Activated CD4-positive, alpha-beta T cell treated with anti-CD3 and anti-CD28 coated beads, Interleukin-2, amount 10 ng/mL, durations not matched to agents 7 days and 5 days (primary cell): ENCODE data around the gene ECSIT. TPM values are rescaled to one million over a fixed set of nuclear protein-coding genes. Genes with fewer than 3 reads are reported as not detected.
A peak's percentile ranks its signal among the peaks of the same experiment; 100 is the strongest.

ENCODE experiments used
- CTCF ChIA-PET: fragments of 350-600 bp; sonication (Branson Sonifier 250); formaldehyde crosslinking; loops from one replicate; lab custom pipeline; 2021; ENCODE audit warnings: antibody characterized with exemption; lab: Charles Lee
- POLR2A ChIA-PET: fragments of 350-600 bp; sonication (Branson Sonifier 250); formaldehyde crosslinking; loops from one replicate; lab custom pipeline; 2021; ENCODE audit warnings: antibody characterized with exemption; lab: Charles Lee
- DNase-seq: peaks from one replicate; pipeline ENCODE4 v3.0.0-alpha.2; 2020
- H3K27ac Mint-ChIP-seq: one replicate; pipeline ENCODE4 v1.8.0; 2021; ENCODE audit warnings: mild to moderate bottlenecking, moderate library complexity, mixed read lengths
- H3K27me3 Mint-ChIP-seq: one replicate; pipeline ENCODE4 v1.8.0; 2021; ENCODE audit warnings: mixed read lengths
- H3K36me3 Mint-ChIP-seq: one replicate; pipeline ENCODE4 v1.8.0; 2021; ENCODE audit warnings: low read depth, mixed read lengths
- H3K4me1 Mint-ChIP-seq: one replicate; pipeline ENCODE4 v1.8.0; 2021; ENCODE audit warnings: mixed read lengths
- H3K4me3 Mint-ChIP-seq: one replicate; pipeline ENCODE4 v1.8.0; 2021; ENCODE audit warnings: mild to moderate bottlenecking, moderate library complexity, mixed read lengths
- H3K9me3 Mint-ChIP-seq: one replicate; pipeline ENCODE4 v1.8.0; 2021; ENCODE audit warnings: mixed read lengths
- total RNA-seq, 2 experiments: library from RNA; stranded (reverse); gene quantifications; one replicate each; pipeline ENCODE4 v1.2.3, GENCODE V29; 2021

Gene ECSIT
- total RNA-seq, 2 experiments from 2014 or later = 21.6 to 28.8 TPM

- peak overlapping the region; percentile 87 for H3K4me3 Mint-ChIP-seq
- no peaks in the 10 kb centered on the region for H3K27me3 Mint-ChIP-seq
- H3K27ac Mint-ChIP-seq = peak overlapping the region; percentile 36
- peaks cover 27% of the 10 kb centered on the region for H3K4me1 Mint-ChIP-seq
- no peak for DNase-seq
- ChIA-PET CTCF (interaction anchor here (0.7 to 1.2 kb wide), 2 partner anchors 12 to 25 kb away, joined by 3 read pairs; no protein-coding TSS in a partner anchor), POLR2A (no interaction called here)
- H3K36me3 Mint-ChIP-seq = peaks cover 5% of the 10 kb centered on the region
- H3K9me3 Mint-ChIP-seq = no peaks in the 10 kb centered on the region
Observed at GRCh38 chr19:11507370-11508078, 21.4 kb downstream of the ECSIT start.

GRCh38 chr19:11506967-11507366 is 22.0 kb downstream of the ECSIT start:
- POLR2A ChIA-PET = no interaction called here
- CTCF ChIA-PET = interaction anchor here (0.7 to 1.2 kb wide), 2 partner anchors 12 to 24 kb away, joined by 3 read pairs; no protein-coding TSS in a partner anchor
- H3K27me3 Mint-ChIP-seq = no peaks in the 10 kb centered on the region

GRCh38 chr19:11506101-11506555 is 22.8 kb downstream of the ECSIT start:
- peak overlapping the region; percentile 87 for H3K4me3 Mint-ChIP-seq
- no peak for DNase-seq
- H3K9me3 Mint-ChIP-seq = no peaks in the 10 kb centered on the region
- peak overlapping the region; percentile 94 for H3K27ac Mint-ChIP-seq
- H3K36me3 Mint-ChIP-seq = peaks cover 8% of the 10 kb centered on the region
- ChIA-PET CTCF (no interaction called here), POLR2A (interaction anchor here (0.6 kb wide), 1 partner anchor 30 kb away, joined by 6 read pairs; no protein-coding TSS in a partner anchor)
- peaks cover 27% of the 10 kb centered on the region for H3K4me1 Mint-ChIP-seq
- H3K27me3 Mint-ChIP-seq = no peaks in the 10 kb centered on the region

More at GRCh38 chr19:11506967-11507366, 22.0 kb downstream of the ECSIT start:
- H3K4me1 Mint-ChIP-seq = peaks cover 27% of the 10 kb centered on the region
- no peaks in the 10 kb centered on the region for H3K9me3 Mint-ChIP-seq
- H3K4me3 Mint-ChIP-seq = peak overlapping the region; percentile 87
- H3K36me3 Mint-ChIP-seq = peaks cover 5% of the 10 kb centered on the region
- H3K27ac Mint-ChIP-seq = peak overlapping the region; percentile 94
- DNase-seq = no peak

- H3K36me3 Mint-ChIP-seq = peaks cover 11% of the 10 kb centered on the region
- peak; percentile 97 for DNase-seq
- peaks cover 27% of the 10 kb centered on the region for H3K4me1 Mint-ChIP-seq
- H3K27ac Mint-ChIP-seq = peak within 1 kb of the TSS; percentile 94
- no peaks in the 10 kb centered on the region for H3K9me3 Mint-ChIP-seq
- ChIA-PET POLR2A (interaction anchor here (0.6 kb wide), 1 partner anchor 31 kb away, joined by 6 read pairs; no protein-coding TSS in a partner anchor), CTCF (interaction anchor here (1.0 kb wide), 1 partner anchor 23 kb away, joined by 4 read pairs; no protein-coding TSS in a partner anchor)
- peak within 1 kb of the TSS; percentile 87 for H3K4me3 Mint-ChIP-seq
- H3K27me3 Mint-ChIP-seq = no peaks in the 10 kb centered on the region
Observed at GRCh38 chr19:11505504-11506100, 23.3 kb downstream of the ECSIT start, which contains the start of gene ZNF653. ZNF653 (minus strand) TSS chr19:11505839; CDS start chr19:11505786, 53 bp downstream.

GRCh38 chr19:11505032-11505503 is 23.9 kb downstream of the ECSIT start:
- peaks cover 27% of the 10 kb centered on the region for H3K4me1 Mint-ChIP-seq
- CTCF ChIA-PET = interaction anchor here (1.0 kb wide), 1 partner anchor 22 kb away, joined by 4 read pairs; no protein-coding TSS in a partner anchor
- H3K36me3 Mint-ChIP-seq = peaks cover 11% of the 10 kb centered on the region
- peak overlapping the region; percentile 87 for H3K4me3 Mint-ChIP-seq
- no peaks in the 10 kb centered on the region for H3K27me3 Mint-ChIP-seq
- peak; percentile 97 for DNase-seq
- H3K27ac Mint-ChIP-seq = peak overlapping the region; percentile 94
- no peaks in the 10 kb centered on the region for H3K9me3 Mint-ChIP-seq
- POLR2A ChIA-PET = no interaction called here

- ChIA-PET POLR2A (no interaction called here), CTCF (no interaction called here)
- Mint-ChIP-seq H3K4me1 (peaks cover 27% of the 10 kb centered on the region), H3K27ac (peak overlapping the region; percentile 94), H3K9me3 (no peaks in the 10 kb centered on the region), H3K4me3 (peak overlapping the region; percentile 87), H3K36me3 (peaks cover 11% of the 10 kb centered on the region), H3K27me3 (no peaks in the 10 kb centered on the region)
- DNase-seq = no peak
Observed at GRCh38 chr19:11504502-11505031, 24.4 kb downstream of the ECSIT start.

- no peak for DNase-seq
- peaks cover 12% of the 10 kb centered on the region for H3K36me3 Mint-ChIP-seq
- H3K27ac Mint-ChIP-seq = no peak overlapping the region
- H3K27me3 Mint-ChIP-seq = no peaks in the 10 kb centered on the region
- no peaks in the 10 kb centered on the region for H3K9me3 Mint-ChIP-seq
- H3K4me3 Mint-ChIP-seq = no peak overlapping the region
- ChIA-PET POLR2A (no interaction called here), CTCF (interaction anchor here (0.5 to 3.1 kb wide), 3 partner anchors 17 to 206 kb away, joined by 3 to 14 read pairs (median 3); no protein-coding TSS in a partner anchor)
- peaks cover 14% of the 10 kb centered on the region for H3K4me1 Mint-ChIP-seq
Observed at GRCh38 chr19:11499890-11500420, 29.0 kb downstream of the ECSIT start.

GRCh38 chr19:11499220-11499726 is 29.7 kb downstream of the ECSIT start:
- no peaks in the 10 kb centered on the region for H3K9me3 Mint-ChIP-seq
- peaks cover 7% of the 10 kb centered on the region for H3K4me1 Mint-ChIP-seq
- peaks cover 14% of the 10 kb centered on the region for H3K36me3 Mint-ChIP-seq
- H3K27ac Mint-ChIP-seq = no peak overlapping the region
- CTCF ChIA-PET = interaction anchor here (3.1 kb wide), 1 partner anchor 16 kb away, joined by 14 read pairs; no protein-coding TSS in a partner anchor
- POLR2A ChIA-PET = no interaction called here
- no peak for DNase-seq
- no peak overlapping the region for H3K4me3 Mint-ChIP-seq
- no peaks in the 10 kb centered on the region for H3K27me3 Mint-ChIP-seq

GRCh38 chr19:11496391-11497163 is 32.4 kb downstream of the ECSIT start:
- Mint-ChIP-seq H3K9me3 (no peaks in the 10 kb centered on the region), H3K36me3 (peaks cover 11% of the 10 kb centered on the region), H3K27me3 (no peaks in the 10 kb centered on the region), H3K27ac (peak overlapping the region; percentile 17), H3K4me3 (no peak overlapping the region), H3K4me1 (no peaks in the 10 kb centered on the region)
- ChIA-PET POLR2A (no interaction called here), CTCF (interaction anchor here (0.5 to 5.9 kb wide), 8 partner anchors 9 to 120 kb away, joined by 3 to 36 read pairs (median 4); no protein-coding TSS in a partner anchor)
- DNase-seq = peak; percentile 65

GRCh38 chr19:11495885-11496284 is 33.0 kb downstream of the ECSIT start:
- CTCF ChIA-PET = interaction anchor here (0.5 to 5.9 kb wide), 6 partner anchors 11 to 119 kb away, joined by 3 to 36 read pairs (median 4); no protein-coding TSS in a partner anchor

GRCh38 chr19:11495481-11495880 is 33.5 kb downstream of the ECSIT start:
- Mint-ChIP-seq H3K4me3 (no peak overlapping the region), H3K27me3 (no peaks in the 10 kb centered on the region), H3K4me1 (no peaks in the 10 kb centered on the region), H3K36me3 (peaks cover 13% of the 10 kb centered on the region), H3K9me3 (no peaks in the 10 kb centered on the region), H3K27ac (no peak overlapping the region)
- no peak for DNase-seq
- POLR2A ChIA-PET = no interaction called here
- CTCF ChIA-PET = interaction anchor here (0.8 to 5.9 kb wide), 4 partner anchors 10 to 74 kb away, joined by 3 to 36 read pairs (median 4); no protein-coding TSS in a partner anchor

More at GRCh38 chr19:11495885-11496284, 33.0 kb downstream of the ECSIT start:
- no peaks in the 10 kb centered on the region for H3K27me3 Mint-ChIP-seq
- H3K4me3 Mint-ChIP-seq = no peak overlapping the region
- no peak overlapping the region for H3K27ac Mint-ChIP-seq
- no peak for DNase-seq
- no peaks in the 10 kb centered on the region for H3K4me1 Mint-ChIP-seq
- peaks cover 11% of the 10 kb centered on the region for H3K36me3 Mint-ChIP-seq
- POLR2A ChIA-PET = no interaction called here
- H3K9me3 Mint-ChIP-seq = no peaks in the 10 kb centered on the region
